H1 (cell line): ENCODE data around the gene MUC5AC.

Experiments
- ATF3 ChIP-seq: IDR thresholded peaks from 2 replicates; pipeline ENCODE4 v1.6.1; 2011; ENCODE audit warnings: low read depth, mild to moderate bottlenecking, low read length; ENCODE audit not compliant: insufficient read depth
- CEBPB ChIP-seq: IDR thresholded peaks from 2 replicates; pipeline ENCODE4 v1.6.1; 2012; ENCODE audit warnings: low read depth, low read length
- CTCF ChIP-seq, 3 experiments: IDR thresholded peaks; 1 replicate in 2 of 3; 2 replicates in 1 of 3; pipeline versions ENCODE4 v1.5.1 to v1.6.1; 2011; ENCODE audit warnings: low read length in 3 of 3, mild to moderate bottlenecking in 3 of 3, inconsistent platforms in 2 of 3, low read depth in 1 of 3, moderate library complexity in 1 of 3; ENCODE audit not compliant: insufficient read depth in 1 of 3; ENCODE audit errors: control extremely low read depth in 1 of 3
- POLR2A ChIP-seq, 2 experiments: IDR thresholded peaks; 1 replicate in 1 of 2; 2 replicates in 1 of 2; pipeline ENCODE4 v1.6.1; 2011; ENCODE audit warnings: low read depth in 2 of 2, low read length in 2 of 2, mild to moderate bottlenecking in 2 of 2; ENCODE audit errors: control extremely low read depth in 1 of 2
- POLR2AphosphoS5 ChIP-seq: IDR thresholded peaks from 2 replicates; pipeline ENCODE4 v1.6.1; 2011; ENCODE audit warnings: low read depth, low read length
- SIN3A ChIP-seq, 2 experiments: IDR thresholded peaks in 1 of 2; conservative IDR thresholded peaks in 1 of 2; 2 replicates each; pipeline ENCODE4 v1.6.1; 2011 to 2012; ENCODE audit warnings: low read length in 2 of 2, improper control_type of control experiment in 1 of 2, low read depth in 1 of 2, mild to moderate bottlenecking in 1 of 2

GRCh38 chr11:1127664-1128162 is 30.0 kb upstream of the MUC5AC start:
- TF ChIP-seq ATF3 (no peak), SIN3A (conservative IDR thresholded peaks at IDR 0.05 in 1 of 2, IDR thresholded peaks at IDR 0.05 in 1 of 2; ENCODE audit: low read depth in 1 of 2, low read length in 2 of 2) (no peak), POLR2A (IDR thresholded peaks at IDR 0.05; ENCODE audit: control extremely low read depth in 1 of 2, low read depth in 2 of 2, low read length in 2 of 2) (no peak), POLR2AphosphoS5 (no peak), CTCF (IDR thresholded peaks at IDR 0.05; ENCODE audit: control extremely low read depth in 1 of 3, insufficient read depth in 1 of 3, low read depth in 1 of 3, low read length in 3 of 3) (no peak), CEBPB (no peak)
